Measurements from ENCODE around the gene ZNF586.
"Not testable (repeated sequence)": the region's sequence is repeated elsewhere in the genome, so short reads cannot be mapped to it uniquely, and the experiment has no call there.

ZNF586 gene

DNA sequence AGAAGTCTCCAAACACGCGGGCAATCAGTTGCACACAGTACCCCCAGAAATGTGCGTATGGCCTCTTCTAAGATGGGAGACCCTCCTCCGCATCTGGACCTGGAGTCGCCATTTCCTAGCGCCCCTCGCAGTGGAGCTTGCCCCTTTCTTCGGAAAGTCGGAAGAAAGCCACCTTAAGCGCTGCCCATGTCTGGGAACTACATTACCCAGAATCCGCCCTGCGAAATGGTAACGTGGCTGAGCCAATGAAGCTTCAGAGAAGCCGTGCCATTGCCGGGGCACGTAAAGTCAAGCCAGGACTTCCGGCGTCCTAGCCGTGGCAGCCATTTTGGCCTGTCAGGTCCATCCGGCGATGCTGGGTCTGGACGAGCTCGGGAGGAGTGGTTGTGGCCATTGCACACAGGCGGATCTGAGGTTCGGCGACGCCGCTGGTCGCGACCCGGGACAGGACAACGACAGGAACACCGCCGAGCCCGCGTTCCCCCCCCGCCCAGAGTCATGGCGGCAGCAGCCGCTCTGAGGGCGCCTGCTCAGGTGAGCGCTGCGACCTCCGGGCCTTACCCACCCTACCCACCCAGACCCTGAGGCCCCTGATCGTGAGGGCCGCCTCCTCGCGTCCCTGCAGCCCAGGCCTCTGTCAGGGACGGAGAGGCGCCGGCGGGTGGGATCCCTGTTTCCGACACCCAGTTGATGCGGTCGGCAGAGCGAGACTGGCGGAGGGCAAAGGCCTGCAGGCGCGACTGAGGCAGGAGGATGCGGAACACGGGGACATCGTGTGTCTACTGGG is at the start of gene ZNF586:
TSS of gene ZNF586 (plus strand) at position 332 of the 787 bp plus-strand sequence. CDS start at position 499, 167 bp downstream.
- peak; percentile 67 for DNase-seq

DNA sequence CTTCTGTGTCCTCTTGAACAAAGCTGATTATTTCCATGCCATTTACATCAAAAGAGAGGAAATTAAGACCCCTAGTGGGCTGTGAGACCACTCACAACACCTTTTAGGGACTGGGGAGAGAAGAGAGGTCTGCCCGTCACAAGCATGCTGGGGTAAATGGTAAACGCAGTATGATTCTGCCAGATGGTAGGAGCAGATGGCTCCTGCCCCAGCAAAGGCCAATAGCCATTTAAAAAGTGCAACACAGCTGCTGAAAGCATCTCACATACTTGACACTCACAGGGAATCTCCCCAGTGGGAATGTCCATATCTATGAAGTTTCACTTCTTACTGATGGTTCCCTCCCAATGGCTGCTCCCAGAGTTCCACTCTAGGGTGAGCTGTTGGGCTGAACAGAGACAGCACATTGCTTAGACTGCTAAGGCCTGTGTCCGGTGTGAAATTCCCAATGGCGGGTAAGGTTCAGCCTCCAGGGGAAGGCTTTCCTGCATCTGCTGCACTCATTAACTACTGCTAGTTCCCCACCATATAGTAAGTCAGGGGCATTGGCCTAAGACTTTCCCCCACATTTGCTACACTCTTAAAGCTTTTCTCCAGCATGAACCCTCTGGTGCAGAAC is 49.5 kb upstream of the ZNF586 start:
- no peak for DNase-seq

GRCh38 chr19:57720878-57721277 is 48.6 kb upstream of the ZNF586 start:
- no peak for DNase-seq

DNA sequence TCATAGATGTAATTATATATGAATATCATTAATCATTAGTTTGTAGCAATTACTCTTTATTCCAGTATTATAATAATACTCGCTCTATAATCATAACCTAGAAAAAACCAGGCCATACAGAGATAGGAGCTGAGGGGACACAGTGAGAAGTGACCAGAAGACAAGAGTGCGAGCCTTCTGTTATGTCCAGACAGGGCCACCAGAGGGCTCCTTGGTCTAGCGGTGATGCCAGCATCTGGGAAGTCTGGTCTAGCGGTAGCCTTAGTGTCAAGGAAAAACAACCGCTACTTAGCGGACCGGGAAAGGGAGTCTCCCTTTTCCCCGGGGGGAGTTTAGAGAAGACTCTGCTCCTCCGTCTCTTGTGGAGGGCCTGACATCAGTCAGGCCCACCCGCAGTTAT is 31.2 kb upstream of the ZNF586 start:
- DNase-seq, result not testable (repeated sequence)

DNA sequence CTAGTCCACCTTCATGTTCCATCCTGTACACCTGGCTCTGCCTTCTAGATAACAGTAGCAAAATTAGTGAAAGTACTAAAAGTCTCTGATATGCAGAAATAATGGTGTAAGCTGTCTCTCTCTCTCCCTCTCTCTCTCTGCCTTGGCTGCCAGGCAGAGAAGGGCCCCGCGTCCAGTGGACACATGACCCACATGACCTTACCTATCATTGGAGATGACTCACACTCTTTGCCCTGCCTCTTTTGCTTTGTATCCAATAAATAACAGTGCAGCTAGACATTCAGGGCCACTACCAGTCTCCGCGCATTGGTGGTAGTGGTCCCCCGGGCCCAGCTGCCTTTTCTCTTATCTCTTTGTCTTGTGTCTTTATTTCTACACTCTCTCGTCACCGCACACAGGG is 30.7 kb upstream of the ZNF586 start:
- not testable (repeated sequence) for DNase-seq

DNA sequence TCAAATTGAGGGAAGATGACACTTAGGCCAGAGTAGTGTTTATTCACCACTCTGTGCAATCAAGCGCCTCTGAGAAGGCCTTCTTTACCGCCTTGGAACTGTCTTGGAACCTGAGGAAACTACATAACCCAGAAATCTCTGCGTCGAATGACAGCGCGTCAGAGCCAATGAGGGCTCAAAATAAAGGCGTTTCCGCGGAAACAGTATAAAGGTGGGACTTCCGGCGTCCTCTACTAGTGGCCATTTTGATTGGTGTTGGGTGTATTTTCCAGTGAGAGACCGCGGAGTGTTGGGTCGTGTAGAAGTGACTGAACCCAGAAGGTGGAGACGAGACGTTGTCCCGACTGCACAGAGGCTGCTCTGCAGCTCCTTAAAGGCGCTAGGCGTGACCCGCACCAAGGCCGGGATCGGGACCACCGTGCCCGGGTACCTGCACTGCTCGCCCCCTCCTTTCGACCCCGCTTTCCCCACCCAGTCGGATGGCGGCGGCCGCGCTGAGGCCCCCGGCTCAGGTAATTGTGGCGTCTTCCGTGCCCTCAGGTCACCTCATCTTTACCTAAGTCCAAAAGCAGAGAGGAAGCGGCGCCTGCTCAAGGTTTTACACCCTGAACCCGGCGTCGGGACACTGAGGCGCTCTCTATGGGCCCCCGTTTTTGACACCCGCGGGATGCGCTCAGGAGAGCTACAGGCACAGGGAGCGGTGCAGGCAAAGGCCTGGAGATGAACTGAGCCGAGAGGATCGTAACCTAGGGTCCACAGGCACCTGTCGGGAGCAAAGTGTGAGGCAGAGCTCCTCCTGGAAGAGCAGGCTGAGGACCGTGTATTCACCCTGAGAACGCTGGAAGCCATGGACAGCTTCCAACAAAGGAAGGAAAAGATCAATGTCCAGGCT is 22.6 kb upstream of the ZNF586 start, which contains the start of gene ZNF776:
TSS of gene ZNF776 (plus strand) at position 236 of the 892 bp plus-strand sequence. CDS start at position 480, 244 bp downstream.
- peak; percentile 82 for DNase-seq

DNA sequence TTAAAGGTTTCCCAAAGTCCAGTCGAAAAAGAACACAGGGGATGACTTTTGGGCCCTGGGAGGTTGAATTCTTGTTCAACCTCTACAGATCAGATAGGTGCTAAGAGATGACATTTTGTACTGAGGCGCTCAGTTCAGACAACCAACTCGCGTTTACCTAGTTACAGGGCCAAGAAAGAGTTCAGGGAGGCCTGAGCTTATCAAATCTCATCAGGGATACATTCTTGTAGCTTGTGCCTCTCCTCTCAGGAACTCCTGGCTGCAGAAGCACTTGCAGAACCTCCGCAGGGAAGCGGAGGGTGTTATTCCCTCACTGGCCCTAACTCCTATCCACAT is 22.0 kb upstream of the ZNF586 start:
- no peak for DNase-seq

DNA sequence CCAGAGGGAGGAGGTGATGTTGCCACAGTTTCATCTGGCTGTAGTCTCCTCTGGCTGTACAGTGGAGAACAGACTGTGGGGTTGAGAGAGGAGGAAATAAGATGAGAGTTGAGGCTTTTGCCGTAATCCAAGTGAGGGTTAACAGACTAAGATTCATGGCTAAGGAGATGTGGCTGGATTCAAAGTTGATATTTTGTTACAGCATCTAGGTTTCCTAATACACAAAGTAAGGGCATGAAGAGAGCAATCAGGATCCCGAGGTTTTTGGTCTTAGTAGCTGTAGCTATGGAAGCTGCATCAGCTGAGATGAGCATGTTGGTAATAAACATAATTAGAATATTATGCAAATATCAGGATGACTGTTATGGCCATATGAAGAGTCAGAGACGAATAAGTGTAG is 21.4 kb upstream of the ZNF586 start:
- DNase-seq, result no peak

DNA sequence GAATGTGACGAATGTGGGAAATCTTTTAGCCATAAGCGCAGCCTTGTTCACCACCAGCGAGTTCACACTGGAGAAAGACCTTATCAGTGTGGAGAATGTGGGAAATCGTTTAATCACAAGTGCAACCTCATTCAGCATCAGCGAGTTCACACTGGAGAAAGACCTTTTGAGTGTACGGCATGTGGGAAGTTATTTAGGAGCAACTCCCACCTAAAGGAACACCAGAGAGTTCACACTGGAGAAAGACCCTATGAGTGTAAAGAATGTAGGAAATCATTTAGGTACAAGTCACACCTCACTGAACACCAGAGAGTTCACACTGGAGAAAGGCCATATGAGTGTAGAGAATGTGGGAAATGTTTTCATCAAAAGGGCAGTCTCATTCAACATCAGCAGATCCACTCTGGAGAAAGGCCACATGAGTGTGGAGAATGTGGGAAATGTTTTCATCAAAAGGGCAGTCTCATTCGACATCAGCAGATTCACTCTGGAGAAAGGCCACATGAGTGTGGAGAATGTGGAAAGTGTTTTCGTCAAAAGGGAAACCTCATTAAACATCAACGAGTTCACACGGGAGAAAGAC is 15.3 kb upstream of the ZNF586 start:
- no peak for DNase-seq

DNA sequence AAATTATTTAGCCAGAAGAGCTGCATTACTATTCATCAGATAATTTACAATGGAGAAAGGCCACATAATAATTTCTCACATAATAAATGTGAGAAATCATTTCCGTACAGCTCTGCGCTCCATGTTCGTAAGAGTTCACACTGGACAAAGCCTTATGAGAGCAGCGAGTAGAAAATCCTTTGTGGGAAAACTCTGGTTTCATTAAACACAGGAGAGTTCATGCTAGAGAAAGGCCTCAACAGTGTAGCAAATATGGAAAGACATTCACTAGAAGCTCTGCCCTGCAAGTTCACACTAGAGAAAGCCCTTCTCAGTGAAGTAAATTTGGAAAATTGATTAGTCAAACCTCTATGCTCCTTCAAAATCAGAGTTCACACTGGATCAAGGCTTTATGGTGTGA is 14.4 kb upstream of the ZNF586 start:
- no peak for DNase-seq

DNA sequence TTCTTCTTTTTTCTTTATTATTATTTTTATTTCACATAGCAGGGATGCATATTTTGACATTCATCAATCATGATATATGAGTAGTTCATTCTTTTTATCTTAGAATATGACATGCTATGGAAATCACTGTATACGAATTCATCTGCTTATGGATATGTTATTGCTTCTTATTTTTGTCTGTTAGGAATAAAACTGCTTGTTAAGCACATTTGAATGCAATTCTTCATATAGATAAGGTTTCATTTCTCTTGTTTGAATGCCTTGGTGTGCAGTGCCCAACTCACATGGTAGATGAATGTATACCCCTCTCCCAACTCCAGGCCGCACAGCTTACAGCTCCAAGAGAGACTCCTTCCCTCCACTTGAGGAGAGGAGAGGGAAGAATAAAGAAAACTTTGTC is 11.5 kb upstream of the ZNF586 start:
- no peak for DNase-seq

DNA sequence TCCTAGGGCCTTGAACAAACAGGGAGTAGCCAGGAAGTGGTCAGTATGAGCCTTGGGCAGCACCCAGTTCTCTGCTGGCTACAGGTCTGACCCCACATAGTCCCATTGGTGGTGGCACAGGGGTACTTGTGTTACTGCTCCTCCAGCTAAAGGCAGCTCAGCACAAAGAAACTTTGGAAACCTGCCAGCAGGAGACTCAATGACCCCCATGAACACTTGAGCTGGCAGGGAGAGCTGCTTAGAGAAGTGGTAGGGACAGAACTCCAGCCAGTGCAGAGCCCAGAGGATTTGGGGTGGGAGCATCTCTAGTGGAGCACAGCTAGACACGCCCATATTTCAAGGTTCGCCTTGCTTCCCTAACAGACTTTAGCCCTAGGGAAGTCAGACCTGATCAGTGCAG is 10.4 kb upstream of the ZNF586 start:
- DNase-seq, result no peak

DNA sequence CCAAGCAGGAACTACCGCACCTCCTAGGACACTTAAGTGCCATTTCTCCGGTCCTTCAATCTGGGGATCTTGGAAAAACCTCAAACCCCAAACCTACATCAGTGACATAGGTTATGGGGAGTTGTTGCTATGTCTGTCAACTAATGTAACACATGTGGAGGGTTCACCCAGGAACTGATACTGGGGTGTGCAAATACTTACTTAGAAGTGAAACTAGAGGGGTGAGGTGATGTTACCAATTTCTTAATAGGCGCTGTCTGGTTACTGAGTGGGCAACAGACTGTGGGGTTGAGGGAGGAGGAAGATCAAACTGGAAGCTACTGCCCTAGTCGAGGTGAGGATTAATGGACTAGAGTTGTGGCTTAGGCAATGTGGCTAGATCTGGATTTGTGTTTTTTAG is 1.9 kb downstream of the ZNF586 start:
- no peak for DNase-seq

- DNase-seq, result no peak
Observed at GRCh38 chr19:57773488-57773887, 4.0 kb downstream of the ZNF586 start.

GRCh38 chr19:57776764-57777296 is 7.4 kb downstream of the ZNF586 start:
- no peak for DNase-seq

DNA sequence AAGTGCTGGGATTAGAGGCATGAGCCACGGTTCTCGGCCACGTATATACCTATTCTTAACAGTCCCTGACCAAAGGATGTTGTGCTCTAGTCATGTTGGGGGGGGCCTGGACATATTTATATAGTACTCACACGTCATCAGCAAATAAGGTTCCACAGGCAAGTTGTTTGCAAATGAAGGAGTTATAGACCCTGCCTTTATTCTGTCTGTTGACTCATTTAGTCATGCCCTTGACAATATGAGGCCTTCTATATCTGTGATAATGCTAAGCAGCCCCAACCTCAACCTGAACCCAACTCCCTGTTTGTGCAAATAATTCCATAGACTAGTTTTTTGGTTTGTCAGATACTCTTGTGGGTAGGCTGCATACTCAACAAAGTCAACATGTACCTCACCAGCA is 8.9 kb downstream of the ZNF586 start:
- no peak for DNase-seq

- no peak for DNase-seq
Observed at GRCh38 chr19:57779220-57779845, 9.9 kb downstream of the ZNF586 start.

- DNase-seq, result no peak
Observed at GRCh38 chr19:57786286-57786685, 16.8 kb downstream of the ZNF586 start.

- DNase-seq, result no peak
Observed at GRCh38 chr19:57786906-57787305, 17.4 kb downstream of the ZNF586 start.

GRCh38 chr19:57788114-57788692 is 18.7 kb downstream of the ZNF586 start:
- DNase-seq, result no peak

- no peak for DNase-seq
Observed at GRCh38 chr19:57789288-57789687, 19.8 kb downstream of the ZNF586 start.

DNA sequence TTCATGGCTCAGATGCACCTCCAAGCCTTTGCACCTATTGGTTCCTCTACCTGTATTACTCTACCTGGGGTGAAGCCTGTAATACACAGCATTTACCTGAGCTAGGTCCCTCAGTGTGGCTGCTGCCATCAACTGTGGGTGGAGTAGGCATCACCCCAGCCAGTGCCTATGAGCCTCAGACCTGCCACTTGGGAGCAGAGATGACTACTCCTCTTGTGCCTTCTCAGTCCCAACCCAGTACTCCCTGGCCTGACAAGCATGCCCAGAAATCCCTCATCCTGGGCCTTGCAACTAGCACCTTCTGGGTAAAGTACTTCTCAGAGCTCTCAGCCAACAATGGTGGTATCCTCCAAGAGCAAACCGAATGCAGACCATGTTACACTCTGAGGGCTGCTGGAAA is 27.1 kb downstream of the ZNF586 start:
- DNase-seq, result not testable (repeated sequence)
